Measurements from ENCODE around the gene KCNK18.

DNA sequence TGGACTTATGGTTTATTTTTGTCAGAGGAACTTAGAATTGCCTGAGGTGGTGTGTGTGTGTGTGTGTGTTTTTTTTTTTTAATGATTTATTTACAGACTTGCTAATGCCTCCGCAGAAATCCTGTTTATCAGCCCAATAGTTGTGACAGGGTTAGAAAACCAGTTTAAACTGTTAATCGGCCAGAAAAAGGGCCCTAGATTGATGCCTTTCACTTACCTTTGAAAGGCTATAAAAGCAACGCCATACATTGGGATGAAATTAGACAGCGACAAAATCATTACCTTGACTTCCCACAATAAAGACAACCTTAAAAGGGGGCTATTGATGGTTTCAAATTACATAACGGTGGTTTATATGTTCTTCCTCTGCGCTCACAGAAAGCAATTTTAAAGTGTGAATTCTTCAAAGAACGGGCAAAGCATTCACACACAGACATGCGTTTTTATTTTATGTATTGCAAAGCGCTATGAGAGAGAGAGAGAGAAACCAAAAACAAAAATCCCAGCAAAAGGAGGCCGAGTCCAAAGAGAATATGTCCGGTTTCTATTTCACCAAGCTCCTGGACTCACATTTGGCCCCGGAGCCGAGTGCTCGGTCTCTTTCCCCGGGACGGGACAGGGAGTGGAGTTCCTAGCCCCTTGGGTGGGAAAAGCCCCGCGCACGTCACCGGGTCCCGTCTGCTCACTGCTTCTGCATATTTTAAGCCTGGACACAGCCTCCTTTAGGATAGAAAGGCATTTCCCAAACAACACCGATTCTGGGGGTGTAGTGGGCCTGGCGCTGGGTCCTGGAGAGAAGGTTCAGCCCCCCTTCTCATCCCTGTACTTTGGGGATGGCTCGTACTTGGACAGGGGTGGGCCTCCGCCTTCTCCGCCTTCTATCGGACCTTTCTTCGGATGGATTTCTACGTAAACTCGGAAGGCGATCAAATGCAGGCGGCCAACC lies 32.4 kb upstream of the KCNK18 start:
- TF ChIP-seq CTCF (conservative IDR thresholded peaks at IDR 0.05; ENCODE audit: low read length), result no peak
- no peak for TF ChIP-seq EZH2phosphoT487 (IDR thresholded peaks at IDR 0.05; ENCODE audit: borderline replicate concordance, low read depth, low read length)
